Choroid plexus epithelial cell (primary cell): ENCODE data around the gene PUS1.

Experiments used
- DNase-seq: peaks from one replicate; pipeline ENCODE4 v3.0.0-alpha.2; 2010; ENCODE audit warnings: low read depth
- H3K4me3 ChIP-seq: 2 replicates; pipeline ENCODE4 v1.5.1; 2011; ENCODE audit warnings: low read depth, mild to moderate bottlenecking, control low read depth, low read length, moderate library complexity
- CTCF ChIP-seq: conservative IDR thresholded peaks from 2 replicates; pipeline ENCODE4 v1.5.1; 2011; ENCODE audit warnings: low read depth, mild to moderate bottlenecking, control low read depth, inconsistent platforms, low read length, moderate library complexity

The PUS1 gene

GRCh38 chr12:131893605-131894312, 35.3 kb upstream of the PUS1 start:
- DNase-seq: no peak
- H3K4me3 ChIP-seq: peak overlapping the region; percentile 32
- no peak for TF ChIP-seq CTCF

- H3K4me3 ChIP-seq: peak within 1 kb of the TSS; percentile 71
- peak; percentile 89 for DNase-seq
- TF ChIP-seq CTCF: no peak
Measured at GRCh38 chr12:131894313-131894860, 34.7 kb upstream of the PUS1 start, which contains the start of gene ULK1. TSS of gene ULK1 (plus strand) at chr12:131894622. CDS start at chr12:131895002, 380 bp downstream.

GRCh38 chr12:131894981-131895639, 34.0 kb upstream of the PUS1 start:
- no peak for TF ChIP-seq CTCF
- H3K4me3 ChIP-seq: peak overlapping the region; percentile 71
- no peak for DNase-seq

- no peak for TF ChIP-seq CTCF
- peak overlapping the region; percentile 71 for H3K4me3 ChIP-seq
- peak; percentile 15 for DNase-seq
Measured at GRCh38 chr12:131895640-131896079, 33.4 kb upstream of the PUS1 start.

GRCh38 chr12:131896080-131896810, 32.8 kb upstream of the PUS1 start:
- peak; percentile 89 for DNase-seq
- peak overlapping the region; percentile 71 for H3K4me3 ChIP-seq
- TF ChIP-seq CTCF: no peak

- TF ChIP-seq CTCF: no peak
- H3K4me3 ChIP-seq: peak overlapping the region; percentile 71
- no peak for DNase-seq
Measured at GRCh38 chr12:131896811-131897270, 32.2 kb upstream of the PUS1 start.
